HepG2 (cell line): ENCODE results near the gene TAF11L4. TPM values are rescaled to one million over a fixed set of nuclear protein-coding genes. Genes with fewer than 3 reads are reported as not detected.
"Not testable (repeated sequence)": the region's sequence is repeated elsewhere in the genome, so short reads cannot be mapped to it uniquely, and the experiment has no call there.

Source experiments
- ATAC-seq: fragments of 200-7000 bp; cut with Tn5 transposase; 3 replicates; pipeline ENCODE4 v1.9.1; 2020; ENCODE audit warnings: mild to moderate bottlenecking, moderate library complexity
- BruUV-seq: library from RNA; stranded (reverse); fragments of 400-500 nt; replicated peaks from 2 replicates; lab custom pipeline; 2021; lab: Mats Ljungman, UMichigan
- CTCF ChIA-PET: fragments of 300-600 bp; formaldehyde crosslinking; extraction: SDS; loops from one replicate; lab custom pipeline; 2021; ENCODE audit warnings: low total read pairs, inconsistent platforms, low intra/inter-chr PET ratio; lab: Yijun Ruan, JAX
- POLR2A ChIA-PET: fragments of 350-600 bp; sonication (Branson Sonifier 250); formaldehyde crosslinking; loops from one replicate; lab custom pipeline; 2020; ENCODE audit warnings: antibody characterized with exemption, inconsistent platforms; lab: Yijun Ruan, JAX
- DNase-seq: peaks from one replicate; pipeline ENCODE4 v3.0.0-alpha.2; 2015; ENCODE audit warnings: low spot score
- FAIRE-seq: peaks from 3 replicates; lab custom pipeline; 2011; peaks lifted over from hg19 to GRCh38; lab: Jason Lieb, UNC
- H2AFZ ChIP-seq: one replicate; pipeline ENCODE4 v1.6.1; 2011; ENCODE audit warnings: low read length, inconsistent platforms
- H3K27ac ChIP-seq: fragments of 300-600 bp; 3 replicates; pipeline ENCODE4 v1.8.0; 2011; ENCODE audit warnings: mixed run types, mild to moderate bottlenecking, mixed read lengths, low read length, inconsistent platforms; ENCODE audit not compliant: insufficient read depth; ENCODE audit errors: extremely low read length
- H3K27me3 ChIP-seq, 2 experiments: fragments of 200-600 bp in 1 of 2; 2 replicates in 1 of 2; 3 replicates in 1 of 2; pipeline versions ENCODE4 v1.6.0 to v1.8.0; 2011; ENCODE audit warnings: low read length in 2 of 2, mild to moderate bottlenecking in 2 of 2, moderate library complexity in 2 of 2, inconsistent platforms in 1 of 2; ENCODE audit not compliant: insufficient read depth in 2 of 2, control insufficient read depth in 1 of 2
- H3K36me3 ChIP-seq, 2 experiments: fragments of 200-600 bp in 1 of 2; replicated peaks in 1 of 2; 2 replicates in 1 of 2; 3 replicates in 1 of 2; pipeline versions ENCODE4 v1.5.1 to v1.8.0; 2011; ENCODE audit warnings: low read length in 2 of 2, inconsistent platforms in 1 of 2; ENCODE audit not compliant: insufficient read depth in 2 of 2, control insufficient read depth in 1 of 2
- H3K4me1 ChIP-seq: 2 replicates; pipeline ENCODE4 v1.5.1; 2012; ENCODE audit warnings: low read length, inconsistent platforms; ENCODE audit not compliant: insufficient read depth
- H3K4me2 ChIP-seq: 2 replicates; pipeline ENCODE4 v1.6.0; 2011; ENCODE audit warnings: low read depth, low read length, inconsistent platforms
- H3K4me3 ChIP-seq, 3 experiments: fragments of 200-600 bp in 1 of 3; sonication (generic), shearing (Covaris generic) in 1 of 3; replicated peaks in 1 of 3; 2 replicates each; pipeline ENCODE4 v1.5.1; 2011 to 2016; ENCODE audit warnings: low read length in 3 of 3, inconsistent platforms in 2 of 3, low read depth in 2 of 3, mild to moderate bottlenecking in 2 of 3, control low read depth in 1 of 3, mixed read lengths in 1 of 3; ENCODE audit not compliant: insufficient read depth in 1 of 3
- H3K79me2 ChIP-seq: one replicate; pipeline ENCODE4 v1.6.1; 2011; ENCODE audit warnings: low read length, inconsistent platforms; ENCODE audit not compliant: insufficient read depth
- H3K9ac ChIP-seq: 2 replicates; pipeline ENCODE4 v1.6.0; 2011; ENCODE audit warnings: mild to moderate bottlenecking, low read depth, low read length, inconsistent platforms; ENCODE audit not compliant: insufficient read depth
- H3K9me3 ChIP-seq: 2 replicates; pipeline ENCODE4 v1.5.1; 2012; ENCODE audit warnings: mild to moderate bottlenecking, low read length
- H4K20me1 ChIP-seq: 2 replicates; pipeline ENCODE4 v1.6.0; 2011; ENCODE audit warnings: inconsistent platforms, mild to moderate bottlenecking, low read length, moderate library complexity; ENCODE audit not compliant: insufficient read depth
- WGBS: methylation state at CpG from one replicate; pipeline ENCODE4 v1.1.6; 2017; ENCODE audit warnings: low lambda C conversion rate; 5-methylcytosine and 5-hydroxymethylcytosine counted together
- in situ Hi-C: cut with HindIII; loops from 2 replicates; pipeline ENCODE4 v1.10.0; 2017; ENCODE audit warnings: low pct_unique_long_range_greater_than_20kb; ENCODE audit not compliant: extremely low pct_ligation_motif_present
- intact Hi-C: fragments of 100-400 bp; cut with micrococcal nuclease; formaldehyde crosslinking; loops from one replicate; pipeline ENCODE4 v1.10.0; 2022; ENCODE audit not compliant: unreplicated experiment
- polyA plus RNA-seq, 8 experiments: library from polyadenylated mRNA; depleted of rRNA in 3 of 8; stranded (reverse) in 7 of 8; unstranded in 1 of 8; fragments of >200 nt; fragmentation: Illumina TruSeq in 4 of 8; extraction: Trizol in 4 of 8; gene quantifications; 2 replicates each; pipeline versions ENCODE4 v1.2.1 to v1.2.3, GENCODE V29; 2011 to 2016; ENCODE audit warnings: low read depth in 4 of 8, missing spikeins in 1 of 8, mixed read lengths in 1 of 8; ENCODE audit not compliant: insufficient read depth in 1 of 8
- small RNA-seq, 3 experiments: library from RNA; depleted of rRNA; stranded (forward); fragments of <200 nt; gene quantifications; one replicate each; pipeline ENCODE3, GENCODE V24; 2012; ENCODE audit warnings: low read depth in 2 of 3, low replicate concordance in 1 of 3; ENCODE audit not compliant: insufficient read length in 3 of 3, insufficient read depth in 2 of 3
- total RNA-seq, 5 experiments: library from RNA; depleted of rRNA; stranded (reverse); fragments of >200 nt; fragmentation: Illumina TruSeq; extraction: Trizol; gene quantifications; 2 replicates each; pipeline ENCODE4 v1.2.3, GENCODE V29; 2016; ENCODE audit warnings: low read depth in 1 of 5

TAF11L4 gene
- total and polyA plus RNA-seq, 2 of the 13 experiments (the other 11 are each of a cell fraction or from before 2014, with no cell fraction given) = not detected

DNA sequence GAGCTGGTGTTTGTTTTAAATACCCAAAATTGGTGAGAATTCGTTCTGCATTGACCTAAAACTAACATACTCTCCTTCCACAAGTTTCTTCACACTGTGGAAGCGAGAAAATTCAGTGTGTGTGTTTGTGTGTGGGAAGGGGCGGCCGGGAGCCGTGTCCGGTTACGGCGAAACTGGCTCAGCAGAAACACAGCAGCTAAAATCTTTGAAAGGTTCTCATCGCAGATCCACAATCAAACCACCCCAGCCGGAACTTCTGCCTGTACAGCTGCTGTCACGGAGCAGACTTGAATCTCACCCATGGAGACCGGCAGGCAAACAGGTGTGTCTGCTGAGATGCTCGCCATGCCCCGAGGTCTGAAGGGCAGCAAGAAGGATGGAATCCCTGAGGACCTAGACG is 6.8 kb downstream of the TAF11L4 start, which contains the start of gene TAF11L6:
Gene TAF11L6 (plus strand): TSS at position 301 of the 400 bp plus-strand sequence.
- H3K9me3 ChIP-seq, H3K9ac ChIP-seq, H3K4me3 ChIP-seq, H3K4me1 ChIP-seq, DNase-seq, H3K27me3 ChIP-seq, H3K27ac ChIP-seq, H2AFZ ChIP-seq, ATAC-seq, H4K20me1 ChIP-seq, H3K36me3 ChIP-seq, BruUV-seq, FAIRE-seq, intact Hi-C loops, POLR2A ChIA-PET, H3K79me2 ChIP-seq, in situ Hi-C loops, CTCF ChIA-PET, H3K4me2 ChIP-seq: not testable (repeated sequence)
- no CpG with 5 or more reads among the region's 15 CpGs for WGBS

Small RNA genes lying within 50 kb of the gene (small RNA-seq; reads per million reads assigned to genes)
- gene AC106774.3 = 0 reads per million in 3 experiments

Other genes with a start within 250 kb of the TAF11L4 start
- not detected in 2 replicates for gene TAF11L2, start 23.6 kb upstream of the TAF11L4 start, total RNA-seq (2016; rRNA removed; fragmentation: Illumina TruSeq; extraction: Trizol)
- not detected in 2 replicates for gene TAF11L2, start 23.6 kb upstream of the TAF11L4 start, polyA plus RNA-seq (2011; rRNA removed)
- not detected in 2 replicates for gene TAF11L3, start 3.4 kb upstream of the TAF11L4 start, total RNA-seq (2016; rRNA removed; fragmentation: Illumina TruSeq; extraction: Trizol)
- gene TAF11L3, start 3.4 kb upstream of the TAF11L4 start, polyA plus RNA-seq (2011; rRNA removed) = not detected in 2 replicates
- gene TAF11L5, start 3.4 kb downstream of the TAF11L4 start, total RNA-seq (2016; rRNA removed; fragmentation: Illumina TruSeq; extraction: Trizol) = not detected in 2 replicates
- not detected in 2 replicates for gene TAF11L5, start 3.4 kb downstream of the TAF11L4 start, polyA plus RNA-seq (2011; rRNA removed)
- gene TAF11L6, start 6.9 kb downstream of the TAF11L4 start, total RNA-seq (2016; rRNA removed; fragmentation: Illumina TruSeq; extraction: Trizol) = not detected in 2 replicates
- gene TAF11L6, start 6.9 kb downstream of the TAF11L4 start, polyA plus RNA-seq (2011; rRNA removed) = not detected in 2 replicates
- gene TAF11L7, start 64.0 kb downstream of the TAF11L4 start, total RNA-seq (2016; rRNA removed; fragmentation: Illumina TruSeq; extraction: Trizol) = not detected in 2 replicates
- not detected in 2 replicates for gene TAF11L7, start 64.0 kb downstream of the TAF11L4 start, polyA plus RNA-seq (2011; rRNA removed)
- not detected in 2 replicates for gene TAF11L8, start 69.2 kb downstream of the TAF11L4 start, total RNA-seq (2016; rRNA removed; fragmentation: Illumina TruSeq; extraction: Trizol)
- not detected in 2 replicates for gene TAF11L8, start 69.2 kb downstream of the TAF11L4 start, polyA plus RNA-seq (2011; rRNA removed)
- not detected in 2 replicates for gene TAF11L9, start 72.6 kb downstream of the TAF11L4 start, total RNA-seq (2016; rRNA removed; fragmentation: Illumina TruSeq; extraction: Trizol)
- not detected in 2 replicates for gene TAF11L9, start 72.6 kb downstream of the TAF11L4 start, polyA plus RNA-seq (2011; rRNA removed)
- gene TAF11L10, start 76.0 kb downstream of the TAF11L4 start, total RNA-seq (2016; rRNA removed; fragmentation: Illumina TruSeq; extraction: Trizol) = not detected in 2 replicates
- not detected in 2 replicates for gene TAF11L10, start 76.0 kb downstream of the TAF11L4 start, polyA plus RNA-seq (2011; rRNA removed)
- gene TAF11L11, start 82.4 kb downstream of the TAF11L4 start, total RNA-seq (2016; rRNA removed; fragmentation: Illumina TruSeq; extraction: Trizol) = not detected in 2 replicates
- gene TAF11L11, start 82.4 kb downstream of the TAF11L4 start, polyA plus RNA-seq (2011; rRNA removed) = not detected in 2 replicates
- gene TAF11L12, start 88.6 kb downstream of the TAF11L4 start, total RNA-seq (2016; rRNA removed; fragmentation: Illumina TruSeq; extraction: Trizol) = not detected in 2 replicates
- gene TAF11L12, start 88.6 kb downstream of the TAF11L4 start, polyA plus RNA-seq (2011; rRNA removed) = not detected in 2 replicates
- gene TAF11L13, start 110.3 kb downstream of the TAF11L4 start, total RNA-seq (2016; rRNA removed; fragmentation: Illumina TruSeq; extraction: Trizol) = not detected in 2 replicates
- gene TAF11L13, start 110.3 kb downstream of the TAF11L4 start, polyA plus RNA-seq (2011; rRNA removed) = not detected in 2 replicates
- gene TAF11L14, start 112.7 kb downstream of the TAF11L4 start, total RNA-seq (2016; rRNA removed; fragmentation: Illumina TruSeq; extraction: Trizol) = not detected in 2 replicates
- not detected in 2 replicates for gene TAF11L14, start 112.7 kb downstream of the TAF11L4 start, polyA plus RNA-seq (2011; rRNA removed)